ENCODE results near the gene NAA30. TPM values are rescaled to one million over a fixed set of nuclear protein-coding genes. Genes with fewer than 3 reads are reported as not detected.

The NAA30 gene
- total and polyA plus RNA-seq, 9 of the 15 experiments (the other 6 are each of a cell fraction or from before 2014, with no cell fraction given) = 2.2 to 8.0 (median 6.9) TPM

DNA sequence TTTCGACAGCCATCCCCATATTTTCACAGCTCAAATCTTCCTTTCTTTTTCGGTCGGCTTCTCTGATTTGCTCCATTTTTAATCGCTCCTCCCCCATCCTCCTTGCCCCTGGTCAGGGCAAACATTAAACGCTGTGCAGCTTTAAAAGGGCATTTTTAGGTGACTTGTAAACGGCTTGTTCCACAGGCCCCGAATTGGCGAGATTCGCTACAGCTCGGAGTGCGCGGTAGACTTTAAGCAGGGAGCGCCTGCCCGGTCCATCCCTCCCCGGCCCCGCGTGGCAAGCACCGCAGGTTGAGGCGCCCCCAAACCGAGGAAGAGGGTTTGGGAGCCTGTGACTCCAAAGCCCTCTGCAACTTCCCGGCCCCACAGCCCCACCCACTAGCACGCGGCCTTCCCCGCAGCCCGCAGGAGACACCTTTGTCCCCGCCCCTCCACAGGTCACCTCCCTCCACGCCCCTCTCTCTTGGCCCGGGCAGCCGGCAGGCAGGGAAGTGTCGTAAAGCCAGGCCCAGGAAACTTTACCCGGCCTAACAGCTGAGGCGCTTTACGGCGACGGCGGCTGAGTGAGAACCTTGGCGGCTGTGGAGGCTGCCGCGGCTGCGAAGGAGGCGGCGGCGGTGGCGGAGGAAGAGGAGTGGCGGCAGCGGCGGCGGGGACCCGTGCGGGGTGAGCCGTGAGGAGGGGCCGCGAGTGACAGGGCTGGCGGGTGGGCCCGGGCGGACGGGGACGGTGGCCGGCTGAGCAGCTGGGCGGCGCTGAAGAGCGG, at the start of gene NAA30 (continued):
- TF ChIP-seq HMBOX1 (IDR thresholded peaks at IDR 0.05) (no peak), NR2C1 (IDR thresholded peaks at IDR 0.05) (peak; percentile 49; the same call in 1 of the 2 replicates), NR2C1 (tag; IDR thresholded peaks at IDR 0.05) (peak; percentile 53), ZNF79 (CRISPR knock-in tag; IDR thresholded peaks at IDR 0.05; ENCODE audit: low read depth) (no peak), CREM (IDR thresholded peaks at IDR 0.05; ENCODE audit: low read depth) (0 out of 2 replicates have a peak, but pooled peaks have one; percentile 26), ZBTB1 (CRISPR knock-in tag; IDR thresholded peaks at IDR 0.05; ENCODE audit: borderline replicate concordance, low read depth) (peak; percentile 59; the same call in 1 of the 2 replicates), SUPT5H (IDR thresholded peaks at IDR 0.05) (peak; percentile 54), MGA (IDR thresholded peaks at IDR 0.05) (peak; percentile 73), OTX1 (CRISPR knock-in tag; IDR thresholded peaks at IDR 0.05) (no peak), RBBP5 (IDR thresholded peaks at IDR 0.05; ENCODE audit: borderline replicate concordance, insufficient read depth, low read length, poor library complexity, severe bottlenecking) (no peak), ATF7 (IDR thresholded peaks at IDR 0.05) (0 out of 2 replicates have a peak, but pooled peaks have one; percentile 23)
- TF ChIP-seq, protein P1, sequence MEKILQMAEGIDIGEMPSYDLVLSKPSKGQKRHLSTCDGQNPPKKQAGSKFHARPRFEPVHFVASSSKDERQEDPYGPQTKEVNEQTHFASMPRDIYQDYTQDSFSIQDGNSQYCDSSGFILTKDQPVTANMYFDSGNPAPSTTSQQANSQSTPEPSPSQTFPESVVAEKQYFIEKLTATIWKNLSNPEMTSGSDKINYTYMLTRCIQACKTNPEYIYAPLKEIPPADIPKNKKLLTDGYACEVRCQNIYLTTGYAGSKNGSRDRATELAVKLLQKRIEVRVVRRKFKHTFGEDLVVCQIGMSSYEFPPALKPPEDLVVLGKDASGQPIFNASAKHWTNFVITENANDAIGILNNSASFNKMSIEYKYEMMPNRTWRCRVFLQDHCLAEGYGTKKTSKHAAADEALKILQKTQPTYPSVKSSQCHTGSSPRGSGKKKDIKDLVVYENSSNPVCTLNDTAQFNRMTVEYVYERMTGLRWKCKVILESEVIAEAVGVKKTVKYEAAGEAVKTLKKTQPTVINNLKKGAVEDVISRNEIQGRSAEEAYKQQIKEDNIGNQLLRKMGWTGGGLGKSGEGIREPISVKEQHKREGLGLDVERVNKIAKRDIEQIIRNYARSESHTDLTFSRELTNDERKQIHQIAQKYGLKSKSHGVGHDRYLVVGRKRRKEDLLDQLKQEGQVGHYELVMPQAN (IDR thresholded peaks at IDR 0.05; ENCODE audit: borderline replicate concordance) = peak; percentile 17; the same call in 1 of the 2 replicates
